ENCODE results near the gene USP31. TPM values are rescaled to one million over a fixed set of nuclear protein-coding genes. Genes with fewer than 3 reads are reported as not detected.

Gene USP31
- total and polyA plus RNA-seq, 2 of the 8 experiments (the other 6 are each of a cell fraction or from before 2014, with no cell fraction given) = 6.7 to 19.0 TPM

- no peak for TF ChIP-seq RXRA (IDR thresholded peaks at IDR 0.05; ENCODE audit: insufficient read depth, low read depth, low read length)
- TF ChIP-seq, protein P1, sequence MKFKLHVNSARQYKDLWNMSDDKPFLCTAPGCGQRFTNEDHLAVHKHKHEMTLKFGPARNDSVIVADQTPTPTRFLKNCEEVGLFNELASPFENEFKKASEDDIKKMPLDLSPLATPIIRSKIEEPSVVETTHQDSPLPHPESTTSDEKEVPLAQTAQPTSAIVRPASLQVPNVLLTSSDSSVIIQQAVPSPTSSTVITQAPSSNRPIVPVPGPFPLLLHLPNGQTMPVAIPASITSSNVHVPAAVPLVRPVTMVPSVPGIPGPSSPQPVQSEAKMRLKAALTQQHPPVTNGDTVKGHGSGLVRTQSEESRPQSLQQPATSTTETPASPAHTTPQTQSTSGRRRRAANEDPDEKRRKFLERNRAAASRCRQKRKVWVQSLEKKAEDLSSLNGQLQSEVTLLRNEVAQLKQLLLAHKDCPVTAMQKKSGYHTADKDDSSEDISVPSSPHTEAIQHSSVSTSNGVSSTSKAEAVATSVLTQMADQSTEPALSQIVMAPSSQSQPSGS (IDR thresholded peaks at IDR 0.05; ENCODE audit: low read length) = no peak
These were observed 60.1 kb downstream of the USP31 start (continued) for GRCh38 chr16:23089111-23089510.
